Activated T-helper 1 cell treated with anti-CD3 and anti-CD28 coated beads, Interleukin-12 subunit alpha, Interleukin-12 subunit beta, Interleukin-2, Interleukin-4 antibody, amounts not matched to agents 30 ng/mL and 10 ng/mL and 1 ng/mL, durations not matched to agents 14 hours and 24 hours and 36 hours (primary cell): ENCODE data around the gene RPL37A. TPM values are rescaled to one million over a fixed set of nuclear protein-coding genes. Genes with fewer than 3 reads are reported as not detected.

ENCODE experiments used
- DNase-seq: peaks from one replicate; pipeline ENCODE4 v3.0.0; 2021; ENCODE audit warnings: low spot score
- H3K27ac Mint-ChIP-seq: one replicate; pipeline ENCODE4 v1.8.0; 2021; ENCODE audit warnings: mild to moderate bottlenecking, mixed read lengths
- H3K27me3 Mint-ChIP-seq: one replicate; pipeline ENCODE4 v1.8.0; 2022; ENCODE audit warnings: mild to moderate bottlenecking, moderate library complexity, mixed read lengths; ENCODE audit not compliant: insufficient read depth
- H3K36me3 Mint-ChIP-seq: one replicate; pipeline ENCODE4 v1.8.0; 2021; ENCODE audit warnings: low read depth, mixed read lengths
- H3K4me1 Mint-ChIP-seq: one replicate; pipeline ENCODE4 v1.8.0; 2021; ENCODE audit warnings: low read depth, mixed read lengths
- H3K4me3 Mint-ChIP-seq: one replicate; pipeline ENCODE4 v1.8.0; 2021; ENCODE audit warnings: mild to moderate bottlenecking, moderate library complexity, mixed read lengths
- H3K9me3 Mint-ChIP-seq: one replicate; pipeline ENCODE4 v1.8.0; 2021; ENCODE audit warnings: mixed read lengths
- intact Hi-C: fragments of 100-400 bp; cut with micrococcal nuclease; formaldehyde crosslinking; loops from one replicate; pipeline ENCODE4 v1.15.1; 2024
- total RNA-seq: library from RNA; stranded (reverse); gene quantifications from 2 replicates; pipeline ENCODE4 v1.2.3, GENCODE V29; 2022

The RPL37A gene
- total RNA-seq, 1 donor from 2014 or later: 2,922 TPM

GRCh38 chr2:216533609-216534008 lies 35.0 kb downstream of the RPL37A start:
- no peaks in the 10 kb centered on the region for H3K27me3 Mint-ChIP-seq
- intact Hi-C loops: no loop called here
- H3K9me3 Mint-ChIP-seq: no peaks in the 10 kb centered on the region
- H3K4me1 Mint-ChIP-seq: peaks cover 8% of the 10 kb centered on the region
- no peak overlapping the region for H3K4me3 Mint-ChIP-seq
- no peak overlapping the region for H3K27ac Mint-ChIP-seq
- no peak for DNase-seq
- H3K36me3 Mint-ChIP-seq: no peaks in the 10 kb centered on the region

- Mint-ChIP-seq H3K4me3 (no peak overlapping the region), H3K27ac (no peak overlapping the region), H3K36me3 (no peaks in the 10 kb centered on the region), H3K27me3 (no peaks in the 10 kb centered on the region), H3K4me1 (peaks cover 8% of the 10 kb centered on the region), H3K9me3 (no peaks in the 10 kb centered on the region)
- no peak for DNase-seq
- intact Hi-C loops: no loop called here
Observed at GRCh38 chr2:216534809-216535208, 36.2 kb downstream of the RPL37A start.

GRCh38 chr2:216535454-216535995 lies 36.9 kb downstream of the RPL37A start:
- DNase-seq: no peak
- Mint-ChIP-seq H3K27ac (no peak overlapping the region), H3K4me1 (peaks cover 8% of the 10 kb centered on the region), H3K4me3 (no peak overlapping the region), H3K36me3 (no peaks in the 10 kb centered on the region), H3K27me3 (no peaks in the 10 kb centered on the region), H3K9me3 (no peaks in the 10 kb centered on the region)
- intact Hi-C loops: no loop called here

DNA sequence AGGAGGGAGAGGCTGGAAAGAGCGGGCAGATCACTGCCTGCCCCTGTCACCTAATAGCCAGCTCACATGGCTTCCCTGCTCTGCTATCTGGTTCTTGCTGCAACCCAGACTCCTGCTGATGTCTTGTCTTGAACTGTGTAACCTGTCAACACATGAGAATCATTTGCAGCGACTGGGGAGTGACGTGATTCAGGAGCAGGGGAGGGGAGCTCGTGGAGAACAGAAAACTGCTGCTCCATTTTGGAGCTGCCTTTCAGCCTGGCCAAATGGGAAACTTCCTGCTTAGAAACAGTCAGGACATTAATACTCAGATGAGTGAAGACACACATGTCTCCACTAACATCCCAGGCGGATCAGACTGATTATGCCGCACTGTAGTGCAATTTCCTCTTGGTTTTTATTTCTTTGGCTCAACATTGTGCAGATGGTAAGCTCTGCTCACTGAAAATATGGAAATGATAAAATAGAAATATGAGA lies 38.1 kb downstream of the RPL37A start:
- H3K9me3 Mint-ChIP-seq: no peaks in the 10 kb centered on the region

DNA sequence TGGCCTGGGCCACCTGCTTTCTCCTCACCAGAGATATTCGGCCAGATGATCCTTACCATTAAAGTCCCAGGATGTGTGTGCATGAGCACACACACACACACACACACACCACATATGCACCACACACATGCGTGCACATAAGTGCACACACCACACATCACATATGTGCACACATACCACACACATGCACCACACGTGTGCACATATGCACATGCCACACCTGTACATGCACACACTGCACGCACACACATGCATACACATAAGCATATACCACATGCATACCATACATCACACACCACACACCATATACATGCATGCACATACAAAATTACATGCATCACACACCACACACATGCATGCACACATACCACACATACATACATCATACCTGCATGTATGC lies 38.7 kb downstream of the RPL37A start:
- intact Hi-C loops: no loop called here
- Mint-ChIP-seq H3K4me3 (no peak overlapping the region), H3K9me3 (no peaks in the 10 kb centered on the region), H3K36me3 (no peaks in the 10 kb centered on the region), H3K27ac (no peak overlapping the region), H3K4me1 (peaks cover 8% of the 10 kb centered on the region), H3K27me3 (peaks cover 3% of the 10 kb centered on the region)
- no peak for DNase-seq

More for the DNA sequence above, 38.1 kb downstream of the RPL37A start:
- Mint-ChIP-seq H3K4me3 (no peak overlapping the region), H3K4me1 (peaks cover 8% of the 10 kb centered on the region), H3K27ac (no peak overlapping the region), H3K27me3 (peaks cover 3% of the 10 kb centered on the region), H3K36me3 (no peaks in the 10 kb centered on the region)
- intact Hi-C loops: no loop called here
- DNase-seq: no peak

DNA sequence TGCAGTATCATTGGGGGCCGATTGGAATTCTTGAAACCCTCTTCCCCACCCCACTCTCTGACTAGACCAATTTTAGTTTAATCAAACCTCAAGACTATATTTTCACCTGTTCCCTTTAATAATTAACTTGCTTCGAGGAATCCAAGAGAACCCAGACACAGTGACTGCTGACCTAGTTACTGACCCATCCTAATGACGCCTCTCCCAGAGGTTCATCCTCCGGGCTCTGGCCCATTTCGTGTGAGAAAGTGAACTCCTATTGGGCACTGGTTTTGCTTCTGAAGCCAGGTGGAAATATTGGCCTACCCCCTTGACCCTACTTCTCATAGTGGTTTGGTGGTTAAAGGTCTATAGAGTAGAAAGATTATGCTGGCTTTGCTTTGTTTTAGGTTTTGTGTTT lies 39.9 kb downstream of the RPL37A start:
- Mint-ChIP-seq H3K4me3 (no peak overlapping the region), H3K27me3 (peaks cover 3% of the 10 kb centered on the region), H3K36me3 (no peaks in the 10 kb centered on the region), H3K9me3 (no peaks in the 10 kb centered on the region), H3K4me1 (peaks cover 8% of the 10 kb centered on the region), H3K27ac (no peak overlapping the region)
- intact Hi-C loops: no loop called here
- DNase-seq: no peak

DNA sequence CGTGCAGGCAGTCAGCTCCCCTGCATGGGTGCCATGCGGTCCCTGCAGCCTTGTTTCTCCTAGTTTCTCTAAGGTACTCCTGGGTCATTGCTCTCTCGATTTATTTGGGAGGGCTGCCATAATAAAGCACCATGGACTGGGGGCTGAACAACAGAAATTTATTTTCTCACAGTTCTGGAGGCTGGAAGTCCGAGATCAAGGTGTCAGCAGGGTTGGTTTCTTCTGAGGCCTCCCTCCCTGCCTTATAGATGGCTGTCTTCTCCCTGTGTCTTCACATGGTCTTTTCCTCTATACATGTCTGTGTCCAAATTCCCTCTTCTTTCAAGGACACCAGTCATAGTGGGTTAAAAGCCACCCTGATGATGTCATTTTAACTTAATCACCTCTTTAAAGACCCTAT lies 40.5 kb downstream of the RPL37A start:
- no peak overlapping the region for H3K27ac Mint-ChIP-seq
- intact Hi-C loops: no loop called here
- peaks cover 3% of the 10 kb centered on the region for H3K27me3 Mint-ChIP-seq
- H3K36me3 Mint-ChIP-seq: no peaks in the 10 kb centered on the region
- peaks cover 8% of the 10 kb centered on the region for H3K4me1 Mint-ChIP-seq
- no peak for DNase-seq
- H3K9me3 Mint-ChIP-seq: no peaks in the 10 kb centered on the region
- no peak overlapping the region for H3K4me3 Mint-ChIP-seq

GRCh38 chr2:216539791-216540241 lies 41.2 kb downstream of the RPL37A start:
- intact Hi-C loops: no loop called here
- H3K9me3 Mint-ChIP-seq: no peaks in the 10 kb centered on the region
- H3K27ac Mint-ChIP-seq: no peak overlapping the region
- DNase-seq: no peak
- no peak overlapping the region for H3K4me3 Mint-ChIP-seq
- H3K36me3 Mint-ChIP-seq: no peaks in the 10 kb centered on the region
- H3K4me1 Mint-ChIP-seq: peaks cover 8% of the 10 kb centered on the region
- peaks cover 6% of the 10 kb centered on the region for H3K27me3 Mint-ChIP-seq

DNA sequence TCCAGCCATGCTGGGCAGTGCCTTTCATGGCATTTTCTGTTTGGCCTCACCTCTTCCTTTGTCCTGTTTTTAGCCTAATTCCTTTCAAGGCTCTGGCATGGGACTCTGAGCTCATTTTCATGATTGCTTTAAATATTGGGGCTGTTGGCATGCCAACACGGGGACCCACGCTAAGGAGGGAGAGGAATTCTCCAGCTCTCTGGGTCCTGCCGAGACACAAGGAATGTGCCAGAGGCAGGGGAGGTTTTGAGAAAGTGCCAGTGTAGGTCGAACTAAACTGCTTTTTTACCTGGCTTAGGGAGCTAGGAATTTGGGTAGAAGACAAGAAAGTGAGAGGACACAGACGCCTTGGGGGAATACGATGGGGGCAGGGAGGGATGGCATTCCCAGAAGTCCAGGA lies 42.3 kb downstream of the RPL37A start:
- H3K4me3 Mint-ChIP-seq: no peak overlapping the region
- no peak for DNase-seq
- no peaks in the 10 kb centered on the region for H3K36me3 Mint-ChIP-seq
- peaks cover 6% of the 10 kb centered on the region for H3K27me3 Mint-ChIP-seq
- intact Hi-C loops: no loop called here
- no peak overlapping the region for H3K27ac Mint-ChIP-seq
- no peaks in the 10 kb centered on the region for H3K9me3 Mint-ChIP-seq
- H3K4me1 Mint-ChIP-seq: no peaks in the 10 kb centered on the region

DNA sequence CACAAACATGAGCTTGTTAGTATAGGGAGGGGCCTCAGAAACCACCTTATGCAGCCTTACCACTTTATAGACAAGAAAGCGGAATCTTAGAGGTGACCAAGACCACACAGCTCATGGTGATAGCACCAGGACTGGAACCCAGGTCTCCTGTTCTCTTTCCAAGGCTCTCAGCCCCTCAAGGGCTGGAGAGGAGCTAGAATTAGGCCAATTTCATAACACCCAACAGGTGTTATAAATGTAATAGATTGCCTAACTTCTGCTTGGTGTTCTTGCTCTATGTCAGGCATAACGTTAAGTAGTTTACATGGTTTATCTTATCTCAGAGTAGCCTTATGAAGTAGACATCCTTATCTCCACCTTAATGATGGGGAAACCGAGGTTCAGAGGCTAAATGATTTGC lies 42.9 kb downstream of the RPL37A start:
- Mint-ChIP-seq H3K4me1 (no peaks in the 10 kb centered on the region), H3K27ac (no peak overlapping the region), H3K4me3 (no peak overlapping the region), H3K36me3 (no peaks in the 10 kb centered on the region), H3K9me3 (no peaks in the 10 kb centered on the region), H3K27me3 (peaks cover 6% of the 10 kb centered on the region)
- no peak for DNase-seq
- intact Hi-C loops: no loop called here

- intact Hi-C loops: no loop called here
- Mint-ChIP-seq H3K4me1 (no peaks in the 10 kb centered on the region), H3K36me3 (no peaks in the 10 kb centered on the region), H3K27me3 (peaks cover 16% of the 10 kb centered on the region), H3K4me3 (no peak overlapping the region), H3K27ac (no peak overlapping the region), H3K9me3 (no peaks in the 10 kb centered on the region)
- DNase-seq: no peak
Observed at GRCh38 chr2:216545359-216545758, 46.7 kb downstream of the RPL37A start.

- intact Hi-C loops: no loop called here
- Mint-ChIP-seq H3K27ac (no peak overlapping the region), H3K4me1 (no peaks in the 10 kb centered on the region), H3K27me3 (peaks cover 16% of the 10 kb centered on the region), H3K9me3 (no peaks in the 10 kb centered on the region), H3K4me3 (no peak overlapping the region), H3K36me3 (no peaks in the 10 kb centered on the region)
- DNase-seq: no peak
Observed at GRCh38 chr2:216546241-216546640, 47.6 kb downstream of the RPL37A start.

GRCh38 chr2:216546641-216547403 lies 48.2 kb downstream of the RPL37A start:
- intact Hi-C loops: no loop called here
- H3K4me3 Mint-ChIP-seq: no peak overlapping the region
- no peak overlapping the region for H3K27ac Mint-ChIP-seq
- no peaks in the 10 kb centered on the region for H3K4me1 Mint-ChIP-seq
- no peaks in the 10 kb centered on the region for H3K36me3 Mint-ChIP-seq
- H3K27me3 Mint-ChIP-seq: peaks cover 16% of the 10 kb centered on the region
- DNase-seq: no peak
- no peaks in the 10 kb centered on the region for H3K9me3 Mint-ChIP-seq
